ENCODE results near the gene ARHGAP30.
A peak's percentile ranks its signal among the peaks of the same experiment; 100 is the strongest.

Gene ARHGAP30

GRCh38 chr1:161061419-161061818, 8.3 kb downstream of the ARHGAP30 start:
- H3K36me3 ChIP-seq (ENCODE audit: control insufficient read depth, insufficient read depth, low read length): no peaks in the 10 kb centered on the region
- H3K4me1 ChIP-seq (ENCODE audit: control insufficient read depth, insufficient read depth, low read length): peaks cover 7% of the 10 kb centered on the region
- H3K9ac ChIP-seq (ENCODE audit: low read length): no peak overlapping the region
- H3K27me3 ChIP-seq (ENCODE audit: control insufficient read depth, insufficient read depth, low read length): no peaks in the 10 kb centered on the region
- no peak overlapping the region for H3K4me3 ChIP-seq (ENCODE audit: low read length)
- H3K9me3 ChIP-seq (ENCODE audit: control insufficient read depth, low read length): no peaks in the 10 kb centered on the region

- no peaks in the 10 kb centered on the region for H3K9me3 ChIP-seq (ENCODE audit: control insufficient read depth, low read length)
- no peak overlapping the region for H3K4me3 ChIP-seq (ENCODE audit: low read length)
- H3K36me3 ChIP-seq (ENCODE audit: control insufficient read depth, insufficient read depth, low read length): no peaks in the 10 kb centered on the region
- H3K9ac ChIP-seq (ENCODE audit: low read length): no peak overlapping the region
- H3K4me1 ChIP-seq (ENCODE audit: control insufficient read depth, insufficient read depth, low read length): peaks cover 7% of the 10 kb centered on the region
- no peaks in the 10 kb centered on the region for H3K27me3 ChIP-seq (ENCODE audit: control insufficient read depth, insufficient read depth, low read length)
These were observed 10.4 kb downstream of the ARHGAP30 start for GRCh38 chr1:161059293-161059692.

DNA sequence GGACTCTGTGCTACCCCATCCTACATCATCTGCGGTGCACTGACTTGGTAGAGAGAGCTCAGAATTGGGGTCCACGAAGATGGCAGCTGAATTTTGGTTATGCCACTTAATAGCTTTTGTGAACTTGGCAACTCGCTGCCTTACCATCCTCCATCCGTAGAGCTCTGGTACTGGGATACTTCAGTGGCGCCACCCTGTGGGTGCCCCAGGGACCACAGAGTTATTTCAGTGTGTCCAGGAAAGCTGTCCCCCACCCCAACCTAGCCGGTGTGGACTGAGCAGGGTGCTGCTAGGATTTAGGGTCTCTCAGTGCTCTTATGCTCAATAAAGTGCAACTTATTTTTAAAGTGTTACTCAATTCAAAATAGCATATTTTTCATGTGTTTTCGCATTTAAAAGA, 14.9 kb downstream of the ARHGAP30 start:
- peaks cover 10% of the 10 kb centered on the region for H3K4me1 ChIP-seq (ENCODE audit: control insufficient read depth, insufficient read depth, low read length)
- no peak overlapping the region for H3K9ac ChIP-seq (ENCODE audit: low read length)
- no peaks in the 10 kb centered on the region for H3K9me3 ChIP-seq (ENCODE audit: control insufficient read depth, low read length)
- no peaks in the 10 kb centered on the region for H3K36me3 ChIP-seq (ENCODE audit: control insufficient read depth, insufficient read depth, low read length)
- H3K27me3 ChIP-seq (ENCODE audit: control insufficient read depth, insufficient read depth, low read length): no peaks in the 10 kb centered on the region
- no peak overlapping the region for H3K4me3 ChIP-seq (ENCODE audit: low read length)

DNA sequence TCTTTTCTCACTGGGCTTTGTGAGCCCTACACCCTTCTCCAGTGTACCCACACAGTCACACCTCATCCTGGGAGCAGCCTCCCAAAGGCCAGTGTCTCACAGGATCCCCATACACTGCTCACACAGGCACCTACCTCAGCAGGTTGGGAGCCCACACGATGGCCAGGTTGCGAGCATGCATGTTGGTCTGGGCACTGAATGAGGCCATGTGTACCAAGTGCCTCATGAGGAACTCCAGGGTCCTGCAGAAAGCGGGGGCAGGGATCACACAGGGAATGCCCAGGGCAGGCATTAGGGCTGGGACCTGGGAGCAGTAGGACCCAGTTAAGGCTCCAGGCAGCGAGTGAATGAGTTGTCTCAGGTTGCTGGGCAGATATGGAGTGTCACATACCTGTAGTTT, 15.5 kb downstream of the ARHGAP30 start:
- Histone ChIP-seq H3K9me3 (ENCODE audit: control insufficient read depth, low read length) (no peaks in the 10 kb centered on the region), H3K4me3 (ENCODE audit: low read length) (no peak overlapping the region), H3K4me1 (ENCODE audit: control insufficient read depth, insufficient read depth, low read length) (peaks cover 5% of the 10 kb centered on the region), H3K27me3 (ENCODE audit: control insufficient read depth, insufficient read depth, low read length) (no peaks in the 10 kb centered on the region), H3K9ac (ENCODE audit: low read length) (no peak overlapping the region), H3K36me3 (ENCODE audit: control insufficient read depth, insufficient read depth, low read length) (no peaks in the 10 kb centered on the region)

DNA sequence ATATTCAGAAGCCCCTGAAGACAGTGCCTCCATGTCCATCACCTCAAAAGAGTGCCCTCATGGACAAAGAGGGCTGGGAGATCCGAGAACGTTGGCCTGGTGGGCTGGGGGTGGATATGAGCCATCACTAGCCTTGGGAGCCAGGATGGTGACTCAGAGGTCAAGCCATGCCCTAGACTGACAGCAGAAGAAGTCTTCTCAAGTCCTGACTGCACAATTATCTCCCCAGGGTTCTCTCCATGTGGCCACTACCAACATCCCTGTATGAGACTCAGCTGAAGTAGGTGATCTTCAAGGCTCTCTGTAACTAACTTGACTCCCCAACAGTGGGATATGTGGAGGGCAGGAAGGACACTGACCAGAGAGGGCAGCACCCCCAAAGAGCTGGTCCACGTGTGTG, 16.8 kb downstream of the ARHGAP30 start:
- H3K36me3 ChIP-seq (ENCODE audit: control insufficient read depth, insufficient read depth, low read length): no peaks in the 10 kb centered on the region

DNA sequence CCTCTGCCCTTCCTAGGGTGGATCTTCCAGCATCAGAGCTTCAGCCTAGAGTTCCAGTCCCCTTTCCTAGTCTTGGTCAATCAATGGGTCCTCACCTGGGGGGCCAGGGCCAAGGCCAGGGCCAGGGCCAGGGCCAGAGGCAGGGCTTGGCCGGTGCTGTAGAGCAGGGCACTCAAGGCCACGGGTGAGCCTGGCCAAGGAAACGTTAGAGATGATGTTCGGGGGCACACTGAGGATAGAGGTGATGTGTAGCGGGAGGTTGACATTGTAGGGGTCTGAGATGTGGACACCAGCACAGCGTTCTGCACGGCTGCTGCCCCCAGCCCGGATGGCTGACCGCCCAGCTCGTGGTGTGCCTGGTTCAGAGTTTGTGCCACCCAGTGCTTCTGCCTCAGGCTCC, 18.5 kb downstream of the ARHGAP30 start:
- Histone ChIP-seq H3K9ac (ENCODE audit: low read length) (no peak overlapping the region), H3K36me3 (ENCODE audit: control insufficient read depth, insufficient read depth, low read length) (no peaks in the 10 kb centered on the region), H3K27me3 (ENCODE audit: control insufficient read depth, insufficient read depth, low read length) (no peaks in the 10 kb centered on the region), H3K4me3 (ENCODE audit: low read length) (no peak overlapping the region), H3K9me3 (ENCODE audit: control insufficient read depth, low read length) (no peaks in the 10 kb centered on the region), H3K4me1 (ENCODE audit: control insufficient read depth, insufficient read depth, low read length) (peaks cover 13% of the 10 kb centered on the region)

More for the DNA sequence above, 16.8 kb downstream of the ARHGAP30 start:
- no peaks in the 10 kb centered on the region for H3K27me3 ChIP-seq (ENCODE audit: control insufficient read depth, insufficient read depth, low read length)
- peaks cover 5% of the 10 kb centered on the region for H3K4me1 ChIP-seq (ENCODE audit: control insufficient read depth, insufficient read depth, low read length)
- H3K9ac ChIP-seq (ENCODE audit: low read length): no peak overlapping the region
- H3K9me3 ChIP-seq (ENCODE audit: control insufficient read depth, low read length): no peaks in the 10 kb centered on the region
- no peak overlapping the region for H3K4me3 ChIP-seq (ENCODE audit: low read length)

- H3K4me1 ChIP-seq (ENCODE audit: control insufficient read depth, insufficient read depth, low read length): peaks cover 18% of the 10 kb centered on the region
- no peak overlapping the region for H3K9ac ChIP-seq (ENCODE audit: low read length)
- H3K36me3 ChIP-seq (ENCODE audit: control insufficient read depth, insufficient read depth, low read length): no peaks in the 10 kb centered on the region
- H3K4me3 ChIP-seq (ENCODE audit: low read length): no peak overlapping the region
- H3K27me3 ChIP-seq (ENCODE audit: control insufficient read depth, insufficient read depth, low read length): no peaks in the 10 kb centered on the region
- H3K9me3 ChIP-seq (ENCODE audit: control insufficient read depth, low read length): no peaks in the 10 kb centered on the region
These were observed 20.6 kb downstream of the ARHGAP30 start for GRCh38 chr1:161048949-161049722.

GRCh38 chr1:161047436-161048420, 22.0 kb downstream of the ARHGAP30 start:
- Histone ChIP-seq H3K9me3 (ENCODE audit: control insufficient read depth, low read length) (no peaks in the 10 kb centered on the region), H3K36me3 (ENCODE audit: control insufficient read depth, insufficient read depth, low read length) (peaks cover 1% of the 10 kb centered on the region)

DNA sequence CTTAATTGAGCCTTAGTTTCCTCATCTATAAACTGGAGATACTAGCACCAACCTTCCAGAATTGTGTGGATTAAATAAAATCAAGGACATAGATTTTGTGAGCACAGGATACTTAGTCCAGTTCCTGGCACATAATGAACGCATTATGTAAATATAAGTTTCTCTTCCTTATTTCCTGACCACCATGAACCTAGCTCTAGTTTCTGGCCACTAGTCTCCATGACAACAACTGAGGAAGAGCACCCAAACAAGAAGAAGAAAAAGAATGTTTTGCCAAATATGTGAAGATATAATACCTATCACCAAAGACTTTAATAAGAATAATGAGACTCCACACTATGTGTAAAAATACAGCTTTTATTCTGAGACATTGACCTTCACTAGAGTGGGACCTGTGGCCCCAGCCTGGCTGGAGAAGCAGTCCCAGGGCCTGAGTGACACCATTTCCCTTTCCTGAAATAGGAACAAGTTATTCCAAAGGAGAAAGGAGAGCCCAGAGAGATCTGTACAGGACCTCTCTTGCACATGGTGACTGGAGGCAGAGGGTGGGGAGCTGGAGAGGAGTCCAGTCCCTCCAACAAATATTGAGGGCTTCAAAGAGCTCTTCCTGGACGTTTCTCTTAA, 23.0 kb downstream of the ARHGAP30 start:
- H3K36me3 ChIP-seq (ENCODE audit: control insufficient read depth, insufficient read depth, low read length): peaks cover 11% of the 10 kb centered on the region
- no peaks in the 10 kb centered on the region for H3K27me3 ChIP-seq (ENCODE audit: control insufficient read depth, insufficient read depth, low read length)
- H3K9ac ChIP-seq (ENCODE audit: low read length): peak overlapping the region; percentile 89

More at GRCh38 chr1:161047436-161048420, 22.0 kb downstream of the ARHGAP30 start:
- no peak overlapping the region for H3K9ac ChIP-seq (ENCODE audit: low read length)
- no peak overlapping the region for H3K4me3 ChIP-seq (ENCODE audit: low read length)
- peaks cover 18% of the 10 kb centered on the region for H3K4me1 ChIP-seq (ENCODE audit: control insufficient read depth, insufficient read depth, low read length)
- H3K27me3 ChIP-seq (ENCODE audit: control insufficient read depth, insufficient read depth, low read length): no peaks in the 10 kb centered on the region

DNA sequence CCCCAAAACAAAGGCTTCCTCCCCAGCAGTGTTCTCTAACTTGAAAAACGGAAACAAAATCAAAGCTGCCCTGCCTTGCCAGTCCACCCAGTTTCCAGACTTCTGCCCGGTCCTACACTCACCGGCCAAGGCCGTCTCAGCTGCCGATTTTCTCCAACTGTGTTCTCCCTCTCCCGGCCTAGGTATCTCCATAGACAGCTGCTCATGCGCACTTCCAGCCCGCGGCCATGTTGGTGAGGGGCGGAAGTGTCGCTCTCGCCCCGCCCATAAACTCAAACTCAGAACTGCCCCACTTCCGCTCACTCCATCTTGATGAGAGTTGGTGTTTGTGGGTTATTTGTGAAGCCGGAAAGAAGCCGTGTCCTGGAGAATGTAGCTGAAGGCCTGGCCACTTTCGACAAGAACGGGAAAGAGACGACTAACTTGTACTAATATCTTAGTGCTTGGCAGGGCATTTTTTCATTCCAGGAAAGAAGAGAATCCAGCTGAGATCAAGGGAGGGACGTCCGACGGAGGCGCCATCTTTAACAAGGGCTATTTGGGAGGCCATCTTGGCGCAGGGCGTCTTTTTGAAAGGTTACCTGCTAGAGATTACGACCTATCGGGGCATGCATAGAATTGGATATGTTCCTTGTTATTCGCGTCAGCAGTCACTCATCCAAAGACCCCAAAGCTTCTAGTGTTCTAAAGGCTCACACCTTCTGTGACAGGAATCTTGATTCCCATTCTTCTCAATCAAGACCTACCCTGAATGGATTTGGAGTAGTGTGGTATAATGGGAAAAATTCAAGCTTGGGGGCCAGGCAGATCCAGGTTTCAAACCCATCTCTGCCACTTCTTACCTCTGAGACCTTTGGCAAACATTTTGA, 23.7 kb downstream of the ARHGAP30 start, which contains the start of gene USF1:
Gene USF1, minus strand, starts transcription at position 242 of the 869 bp plus-strand sequence. CDS start 2,702 bp downstream, outside the sequence.
- H3K4me1 ChIP-seq (ENCODE audit: control insufficient read depth, insufficient read depth, low read length): peaks cover 13% of the 10 kb centered on the region
- H3K27me3 ChIP-seq (ENCODE audit: control insufficient read depth, insufficient read depth, low read length): no peaks in the 10 kb centered on the region
- peak within 1 kb of the TSS; percentile 54 for H3K4me3 ChIP-seq (ENCODE audit: low read length)
- H3K9ac ChIP-seq (ENCODE audit: low read length): peak within 1 kb of the TSS; percentile 89
- peaks cover 16% of the 10 kb centered on the region for H3K36me3 ChIP-seq (ENCODE audit: control insufficient read depth, insufficient read depth, low read length)
- no peaks in the 10 kb centered on the region for H3K9me3 ChIP-seq (ENCODE audit: control insufficient read depth, low read length)

More for the DNA sequence above, 23.0 kb downstream of the ARHGAP30 start:
- no peaks in the 10 kb centered on the region for H3K9me3 ChIP-seq (ENCODE audit: control insufficient read depth, low read length)
- H3K4me1 ChIP-seq (ENCODE audit: control insufficient read depth, insufficient read depth, low read length): peaks cover 18% of the 10 kb centered on the region
- peak overlapping the region; percentile 54 for H3K4me3 ChIP-seq (ENCODE audit: low read length)

All from mucosa of stomach (tissue), 1 donor.